B cell (primary cell): ENCODE data around the gene PROM2.

Experiments
- CTCF ChIP-seq: fragments of 200-600 bp; IDR thresholded peaks from one replicate; pipeline ENCODE4 v1.8.0; 2022; ENCODE audit warnings: antibody characterized with exemption, mild to moderate bottlenecking
- EZH2 ChIP-seq: IDR thresholded peaks from 2 replicates; pipeline ENCODE4 v1.6.1; 2012; ENCODE audit warnings: borderline replicate concordance, low read depth, mild to moderate bottlenecking, moderate library complexity, low read length; ENCODE audit not compliant: insufficient read depth, poor library complexity, severe bottlenecking

- no peak for TF ChIP-seq CTCF
- TF ChIP-seq EZH2 = no peak
Measured at GRCh38 chr2:95266781-95267430, 7.3 kb upstream of the PROM2 start.
